ENCODE results near the gene WDR1. TPM values are rescaled to one million over a fixed set of nuclear protein-coding genes. Genes with fewer than 3 reads are reported as not detected.
A peak's percentile ranks its signal among the peaks of the same experiment; 100 is the strongest.

The WDR1 gene
- total RNA-seq, 1 donor from 2014 or later, result 200 TPM

GRCh38 chr4:10108818-10109783 is 7.5 kb downstream of the WDR1 start:
- Mint-ChIP-seq H3K4me3 (ENCODE audit: low read depth) (no peak overlapping the region), H3K9me3 (ENCODE audit: low read depth) (no peaks in the 10 kb centered on the region), H3K4me1 (ENCODE audit: low read depth) (peaks cover 18% of the 10 kb centered on the region), H3K27ac (peak overlapping the region; percentile 89), H3K27me3 (no peaks in the 10 kb centered on the region), H3K36me3 (ENCODE audit: insufficient read depth) (peaks cover 39% of the 10 kb centered on the region)
- DNase-seq (ENCODE audit: low spot score, unreplicated experiment), result no peak
- no peak for TF ChIP-seq CTCF (IDR thresholded peaks at IDR 0.05; ENCODE audit: unreplicated experiment)

DNA sequence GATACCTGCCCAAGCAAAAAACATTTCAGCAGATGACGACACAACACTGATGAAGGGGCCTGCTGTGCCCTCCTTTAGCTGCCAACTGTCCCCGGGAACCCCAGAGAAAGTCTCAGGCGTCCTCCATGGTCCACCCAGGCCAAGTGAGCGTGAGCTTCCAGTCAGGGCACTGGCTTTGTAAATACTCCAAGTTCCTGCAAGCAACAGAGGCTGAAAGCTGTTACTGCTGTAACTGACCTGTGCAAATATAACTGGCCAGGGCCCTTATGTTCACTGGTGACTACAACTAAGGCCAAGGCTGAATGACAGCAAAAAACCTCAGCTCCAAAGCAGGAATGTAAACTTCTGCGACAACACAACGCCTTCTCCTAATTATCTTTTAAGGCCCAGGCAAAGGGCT is 8.2 kb downstream of the WDR1 start:
- no peak for TF ChIP-seq CTCF (IDR thresholded peaks at IDR 0.05; ENCODE audit: unreplicated experiment)
- peaks cover 33% of the 10 kb centered on the region for H3K36me3 Mint-ChIP-seq (ENCODE audit: insufficient read depth)
- H3K27ac Mint-ChIP-seq, result peak overlapping the region; percentile 84
- no peaks in the 10 kb centered on the region for H3K27me3 Mint-ChIP-seq
- no peaks in the 10 kb centered on the region for H3K9me3 Mint-ChIP-seq (ENCODE audit: low read depth)
- H3K4me1 Mint-ChIP-seq (ENCODE audit: low read depth), result peaks cover 18% of the 10 kb centered on the region
- DNase-seq (ENCODE audit: low spot score, unreplicated experiment), result no peak
- no peak overlapping the region for H3K4me3 Mint-ChIP-seq (ENCODE audit: low read depth)

DNA sequence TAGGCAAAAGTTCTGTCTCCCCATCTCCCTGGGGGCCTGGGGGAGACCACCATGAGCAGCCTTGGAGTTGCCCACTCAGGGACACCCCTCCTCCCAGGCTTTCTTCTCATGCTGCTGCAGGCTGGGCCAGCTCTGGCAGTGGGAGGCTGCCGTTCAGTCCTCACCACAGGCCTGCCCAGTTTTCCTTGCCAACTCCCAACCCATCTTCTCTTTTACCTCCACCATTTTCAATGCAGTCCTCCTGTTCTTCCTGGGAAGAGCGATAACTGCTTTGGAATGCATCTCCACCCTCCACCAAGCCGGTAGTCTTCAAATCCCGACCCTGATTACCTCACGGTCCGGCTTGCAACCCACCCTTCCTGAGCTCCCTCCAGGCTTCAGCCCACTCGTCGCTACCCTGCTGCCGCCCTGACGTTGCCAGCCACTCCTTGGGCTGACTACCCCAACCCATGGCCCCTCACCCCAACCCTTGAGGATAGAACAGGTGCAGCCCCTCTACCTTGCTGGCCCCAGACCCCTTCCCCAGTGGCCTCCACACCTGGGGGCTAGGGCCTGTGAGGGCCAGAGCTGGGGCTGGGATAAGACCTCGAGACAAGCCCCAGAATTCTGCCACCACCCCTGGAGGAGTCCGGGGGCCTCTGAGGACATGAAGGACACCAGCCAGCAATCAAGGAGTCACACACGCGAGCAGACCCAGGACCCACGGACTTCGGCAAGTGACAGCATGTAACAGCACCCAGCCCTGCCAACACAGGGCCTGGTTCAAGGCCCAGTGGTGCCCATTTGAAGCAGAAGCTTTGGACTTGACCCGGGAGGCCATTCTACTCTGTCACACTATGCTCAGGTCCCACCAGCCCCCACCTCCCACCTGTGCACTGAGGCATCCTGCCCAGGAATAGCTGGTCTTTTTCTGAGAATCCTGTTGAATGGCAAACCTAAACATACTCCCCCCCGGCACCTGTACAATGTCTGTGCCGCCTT is 9.2 kb downstream of the WDR1 start:
- Mint-ChIP-seq H3K27me3 (no peaks in the 10 kb centered on the region), H3K4me1 (ENCODE audit: low read depth) (peaks cover 18% of the 10 kb centered on the region), H3K36me3 (ENCODE audit: insufficient read depth) (peaks cover 29% of the 10 kb centered on the region), H3K27ac (peak overlapping the region; percentile 44), H3K4me3 (ENCODE audit: low read depth) (no peak overlapping the region), H3K9me3 (ENCODE audit: low read depth) (no peaks in the 10 kb centered on the region)
- DNase-seq (ENCODE audit: low spot score, unreplicated experiment), result no peak
- no peak for TF ChIP-seq CTCF (IDR thresholded peaks at IDR 0.05; ENCODE audit: unreplicated experiment)

DNA sequence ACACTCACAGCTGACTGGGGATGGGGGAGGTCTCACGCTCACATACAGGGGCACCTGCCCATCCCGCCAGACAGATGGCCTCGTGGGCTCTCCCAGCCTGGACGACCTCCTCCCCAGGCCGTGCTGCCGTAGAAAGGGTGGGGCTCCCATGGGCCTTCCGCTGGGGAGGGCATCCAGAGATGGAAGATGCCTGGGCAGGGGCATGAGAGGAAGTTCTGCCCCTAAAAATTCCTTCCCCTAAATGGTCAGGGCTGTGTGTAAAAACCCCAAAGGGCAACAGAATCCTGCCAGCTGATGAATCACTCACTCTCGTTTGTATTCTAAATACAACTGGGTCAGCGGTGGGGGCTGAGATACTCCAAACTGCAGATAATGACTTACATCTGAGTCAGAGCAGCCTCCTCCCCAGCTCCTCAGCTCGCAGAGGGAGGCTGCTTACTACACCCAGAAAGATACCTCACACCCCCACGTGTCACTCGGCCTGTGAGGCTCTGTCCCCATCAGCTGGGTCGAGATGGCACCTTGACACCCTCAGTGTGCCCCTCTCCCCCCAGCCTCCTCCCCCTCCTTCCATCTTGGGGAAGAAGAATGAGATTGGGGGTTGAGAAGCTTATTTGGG is 10.1 kb downstream of the WDR1 start:
- DNase-seq (ENCODE audit: low spot score, unreplicated experiment), result no peak
- Mint-ChIP-seq H3K4me3 (ENCODE audit: low read depth) (no peak overlapping the region), H3K27ac (no peak overlapping the region), H3K36me3 (ENCODE audit: insufficient read depth) (peaks cover 27% of the 10 kb centered on the region), H3K9me3 (ENCODE audit: low read depth) (no peaks in the 10 kb centered on the region), H3K4me1 (ENCODE audit: low read depth) (peaks cover 18% of the 10 kb centered on the region), H3K27me3 (no peaks in the 10 kb centered on the region)
- no peak for TF ChIP-seq CTCF (IDR thresholded peaks at IDR 0.05; ENCODE audit: unreplicated experiment)

DNA sequence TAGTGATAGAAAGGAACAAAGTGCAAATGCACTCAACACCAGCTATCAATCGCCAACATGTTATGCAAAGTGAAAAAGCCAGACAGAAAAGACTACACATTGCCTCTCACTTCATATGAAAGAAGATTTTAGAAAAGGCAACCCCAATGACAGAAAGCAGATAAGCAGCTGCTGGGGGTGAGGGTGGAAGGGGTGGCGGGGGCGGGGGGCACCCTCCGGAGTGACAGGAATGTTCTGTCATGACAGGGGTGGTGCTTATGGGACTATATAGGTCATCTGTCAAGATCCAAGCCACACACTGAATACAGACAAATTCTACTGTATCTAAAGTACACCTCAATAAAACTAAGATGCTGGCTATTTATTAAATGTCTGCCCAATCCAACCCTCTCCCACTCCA is 10.7 kb downstream of the WDR1 start:
- Mint-ChIP-seq H3K27ac (peak overlapping the region; percentile 31), H3K36me3 (ENCODE audit: insufficient read depth) (peaks cover 27% of the 10 kb centered on the region), H3K4me1 (ENCODE audit: low read depth) (peaks cover 18% of the 10 kb centered on the region), H3K9me3 (ENCODE audit: low read depth) (no peaks in the 10 kb centered on the region), H3K4me3 (ENCODE audit: low read depth) (no peak overlapping the region), H3K27me3 (no peaks in the 10 kb centered on the region)
- DNase-seq (ENCODE audit: low spot score, unreplicated experiment), result no peak
- no peak for TF ChIP-seq CTCF (IDR thresholded peaks at IDR 0.05; ENCODE audit: unreplicated experiment)
